ENCODE data around the gene CRADD.
A peak's percentile ranks its signal among the peaks of the same experiment; 100 is the strongest.
"Not testable (repeated sequence)": the region's sequence is repeated elsewhere in the genome, so short reads cannot be mapped to it uniquely, and the experiment has no call there.

Gene CRADD

GRCh38 chr12:93737457-93738198 lies 60.5 kb downstream of the CRADD start:
- no peak for DNase-seq (ENCODE audit: low read depth)

GRCh38 chr12:93738199-93739058 lies 61.3 kb downstream of the CRADD start:
- DNase-seq (ENCODE audit: low read depth) = no peak

- DNase-seq (ENCODE audit: low read depth) = no peak
Observed at GRCh38 chr12:93740751-93741150, 63.6 kb downstream of the CRADD start.

- DNase-seq (ENCODE audit: low read depth) = no peak
Observed at GRCh38 chr12:93741659-93742109, 64.5 kb downstream of the CRADD start.

GRCh38 chr12:93742110-93742934 lies 65.1 kb downstream of the CRADD start:
- DNase-seq (ENCODE audit: low read depth) = peak; percentile 53

GRCh38 chr12:93743229-93743998 lies 66.2 kb downstream of the CRADD start:
- DNase-seq (ENCODE audit: low read depth) = no peak

GRCh38 chr12:93743999-93744689 lies 67.0 kb downstream of the CRADD start:
- no peak for DNase-seq (ENCODE audit: low read depth)

GRCh38 chr12:93745286-93745685 lies 68.1 kb downstream of the CRADD start:
- no peak for DNase-seq (ENCODE audit: low read depth)

- DNase-seq (ENCODE audit: low read depth) = no peak
Observed at GRCh38 chr12:93746572-93747168, 69.5 kb downstream of the CRADD start.

- no peak for DNase-seq (ENCODE audit: low read depth)
Observed at GRCh38 chr12:93748672-93749383, 71.7 kb downstream of the CRADD start.

- DNase-seq (ENCODE audit: low read depth) = no peak
Observed at GRCh38 chr12:93749515-93749914, 72.3 kb downstream of the CRADD start.

GRCh38 chr12:93750056-93750455 lies 72.9 kb downstream of the CRADD start:
- DNase-seq (ENCODE audit: low read depth) = no peak

GRCh38 chr12:93751864-93752610 lies 74.9 kb downstream of the CRADD start:
- DNase-seq (ENCODE audit: low read depth) = no peak

- no peak for DNase-seq (ENCODE audit: low read depth)
Observed at GRCh38 chr12:93753285-93753684, 76.1 kb downstream of the CRADD start.

- DNase-seq (ENCODE audit: low read depth) = no peak
Observed at GRCh38 chr12:93753838-93754429, 76.8 kb downstream of the CRADD start.

- DNase-seq (ENCODE audit: low read depth) = not testable (repeated sequence)
Observed at GRCh38 chr12:93754859-93755258, 77.7 kb downstream of the CRADD start.

GRCh38 chr12:93756288-93756687 lies 79.1 kb downstream of the CRADD start:
- DNase-seq (ENCODE audit: low read depth) = no peak

- DNase-seq (ENCODE audit: low read depth) = no peak
Observed at GRCh38 chr12:93757792-93758694, 80.9 kb downstream of the CRADD start.

Measured in activated T-cell treated with anti-CD3 and anti-CD28 coated beads for 48 hours (primary cell).